ENCODE results near the gene TSR3.

The TSR3 gene

DNA sequence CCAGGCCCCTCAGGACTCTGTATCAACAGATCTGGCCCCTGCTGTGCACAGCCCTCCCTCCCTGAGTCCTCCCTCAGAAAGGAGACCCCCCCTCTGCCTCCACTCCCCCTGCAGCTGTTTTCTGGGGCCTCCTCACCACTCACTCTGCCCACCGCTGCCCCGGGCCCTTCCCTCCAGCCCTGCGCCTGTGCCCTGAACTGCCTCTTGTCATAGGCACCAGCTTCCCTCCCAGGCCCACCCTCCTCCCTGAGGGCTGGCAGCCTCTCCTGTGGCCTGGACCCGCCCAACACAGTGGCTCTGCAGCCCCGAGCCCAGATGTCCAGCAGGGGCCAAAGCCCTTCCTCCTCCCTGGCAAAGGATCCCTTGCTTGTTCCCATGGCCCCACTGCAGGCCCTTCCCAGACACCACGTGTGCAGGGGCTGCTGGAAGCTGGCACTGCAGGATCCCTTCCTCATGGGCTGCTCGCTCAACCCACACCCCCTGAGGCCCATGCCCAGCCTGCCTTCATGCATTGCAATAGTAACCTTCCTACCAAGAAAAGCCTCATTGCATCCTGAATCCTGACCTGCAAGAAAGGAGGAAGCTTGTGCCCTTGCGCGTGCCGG lies 25.8 kb upstream of the TSR3 start:
- no peak for DNase-seq (ENCODE audit: low read depth)
- H3K4me3 ChIP-seq (ENCODE audit: low read length): no peak overlapping the region
- no peak for TF ChIP-seq CTCF (conservative IDR thresholded peaks at IDR 0.05; ENCODE audit: low read length)

- H3K4me3 ChIP-seq (ENCODE audit: low read length): no peak overlapping the region
- TF ChIP-seq CTCF (conservative IDR thresholded peaks at IDR 0.05; ENCODE audit: low read length): no peak
- DNase-seq (ENCODE audit: low read depth): no peak
Measured at GRCh38 chr16:1375741-1376410, 24.2 kb upstream of the TSR3 start.

DNA sequence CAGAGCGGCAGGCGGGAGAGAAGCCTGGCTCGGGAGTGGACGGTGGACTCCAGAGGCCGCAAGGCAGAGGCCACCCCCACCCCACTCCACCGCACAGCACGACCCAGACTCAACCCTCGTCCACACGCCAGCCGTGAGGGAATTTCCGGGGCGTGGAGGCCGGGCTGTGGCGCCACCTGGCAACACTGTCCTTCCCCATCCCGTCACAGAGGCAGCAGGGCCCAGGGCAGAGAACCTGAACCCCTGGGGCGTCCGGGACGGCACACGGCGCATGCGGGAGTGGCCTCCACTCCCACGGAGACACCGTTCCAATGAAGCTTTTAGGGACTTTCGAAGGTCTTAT lies 23.6 kb upstream of the TSR3 start:
- no peak for DNase-seq (ENCODE audit: low read depth)
- TF ChIP-seq CTCF (conservative IDR thresholded peaks at IDR 0.05; ENCODE audit: low read length): no peak
- H3K4me3 ChIP-seq (ENCODE audit: low read length): no peak overlapping the region

DNA sequence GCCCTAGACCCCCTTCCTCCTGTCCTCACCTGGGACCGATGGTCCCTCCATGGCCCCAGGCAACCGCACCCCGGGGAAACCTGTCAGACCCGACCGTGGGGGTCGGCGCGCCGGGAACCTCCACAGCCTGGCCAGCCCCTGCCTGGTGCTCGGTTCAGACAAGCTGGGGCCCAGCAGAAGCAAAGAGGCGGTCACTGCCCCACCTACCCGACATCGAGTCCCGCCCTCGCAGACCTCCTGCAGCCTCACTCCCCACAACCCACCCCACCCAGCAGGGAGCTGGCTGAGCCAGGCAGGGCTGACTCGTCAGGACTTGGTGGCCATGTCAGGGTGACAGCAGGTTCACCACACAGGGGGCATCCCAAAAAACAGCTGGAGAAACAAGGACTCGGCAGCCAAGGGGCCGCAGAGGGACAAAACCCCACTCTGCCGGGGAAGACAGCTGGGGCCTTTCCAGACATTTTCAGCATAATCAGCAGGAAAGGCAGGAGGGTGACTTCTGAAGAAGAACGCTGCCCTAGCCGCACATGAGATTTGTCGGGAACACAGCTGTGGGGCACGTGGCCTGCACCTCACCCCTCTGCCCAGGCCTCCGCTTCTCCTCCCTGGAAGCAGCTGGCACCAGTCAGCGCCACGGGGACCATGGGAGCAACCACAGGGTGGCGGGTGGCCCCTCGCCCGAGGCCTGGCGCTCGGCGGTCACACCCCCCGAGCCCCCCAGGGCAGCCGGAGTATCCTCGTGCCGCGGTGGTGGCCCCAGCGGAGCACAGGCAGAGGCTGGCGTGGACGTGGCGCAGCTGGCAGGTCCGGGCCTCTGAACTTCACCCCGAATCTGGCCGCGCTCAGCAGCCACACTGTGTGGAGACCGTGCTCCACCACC lies 23.0 kb upstream of the TSR3 start:
- no peak for TF ChIP-seq CTCF (conservative IDR thresholded peaks at IDR 0.05; ENCODE audit: low read length)
- DNase-seq (ENCODE audit: low read depth): no peak
- H3K4me3 ChIP-seq (ENCODE audit: low read length): no peak overlapping the region

GRCh38 chr16:1372292-1372950 lies 20.7 kb upstream of the TSR3 start:
- TF ChIP-seq CTCF (conservative IDR thresholded peaks at IDR 0.05; ENCODE audit: low read length): no peak
- H3K4me3 ChIP-seq (ENCODE audit: low read length): no peak overlapping the region
- DNase-seq (ENCODE audit: low read depth): no peak

DNA sequence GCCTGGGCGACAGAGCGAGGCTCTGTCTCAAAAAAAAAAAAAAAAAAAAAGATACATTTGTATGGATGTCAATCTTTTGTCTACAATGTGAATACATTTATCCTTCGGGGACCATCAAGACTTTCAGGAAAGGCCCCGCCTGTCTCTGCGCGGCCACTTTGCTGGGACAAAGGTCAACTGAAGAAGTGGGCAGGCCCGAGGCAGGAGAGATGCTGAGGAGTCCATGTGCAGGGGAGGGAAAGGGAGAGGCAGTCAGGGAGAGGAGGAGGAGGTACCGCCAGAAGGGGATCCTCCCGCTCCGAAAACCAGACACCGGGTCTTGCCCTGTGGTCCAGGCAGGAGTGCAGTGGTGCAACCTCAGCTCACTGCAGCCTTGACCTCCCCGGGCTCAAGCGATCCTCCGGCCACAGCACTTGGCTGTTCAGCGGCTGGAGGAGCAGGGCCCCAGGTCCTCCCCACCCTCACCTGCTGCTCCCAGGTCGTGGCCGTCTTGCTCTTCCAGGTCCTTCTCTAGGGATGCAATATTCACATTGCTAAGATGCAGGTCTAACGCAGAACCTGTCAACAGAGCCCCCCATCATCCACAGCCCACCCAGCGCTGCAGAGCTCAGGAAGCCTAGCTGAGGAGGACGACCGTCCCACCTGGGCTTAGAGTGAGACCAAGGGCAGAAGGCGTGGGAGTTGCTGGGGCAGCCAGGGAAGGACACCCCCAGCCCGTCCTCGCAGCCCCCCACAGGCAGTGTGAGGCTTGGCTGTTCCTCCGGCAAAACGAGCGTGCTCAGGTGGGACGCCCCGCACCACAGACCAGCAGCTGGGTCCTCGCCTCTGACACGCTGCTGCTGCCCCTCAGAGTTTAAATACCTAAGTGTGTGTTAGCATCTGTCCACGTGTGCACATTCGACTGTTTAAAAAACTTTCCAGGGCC lies 19.6 kb upstream of the TSR3 start:
- TF ChIP-seq CTCF (conservative IDR thresholded peaks at IDR 0.05; ENCODE audit: low read length): no peak
- no peak overlapping the region for H3K4me3 ChIP-seq (ENCODE audit: low read length)
- DNase-seq (ENCODE audit: low read depth): no peak
